HEK293 (cell line): ENCODE data around the gene TUBGCP3.

Source experiments
- AEBP2 ChIP-seq: fragments of 450-650 bp; formaldehyde crosslinking; IDR thresholded peaks from 2 replicates; pipeline ENCODE4 v1.5.1; 2016; ENCODE audit warnings: missing biosample characterization, missing genetic modification characterization, borderline replicate concordance
- CTCF ChIP-seq: fragments of 450-650 bp; formaldehyde crosslinking; IDR thresholded peaks from 2 replicates; pipeline ENCODE4 v1.5.1; 2016; ENCODE audit warnings: missing biosample characterization, missing genetic modification characterization
- ELK4 ChIP-seq: IDR thresholded peaks from 2 replicates; pipeline ENCODE4 v1.6.1; 2011; ENCODE audit warnings: mild to moderate bottlenecking, low read depth, low read length, borderline replicate concordance
- ZNF366 ChIP-seq: fragments of 450-650 bp; formaldehyde crosslinking; conservative IDR thresholded peaks from 2 replicates; pipeline ENCODE4 v1.5.1; 2016; ENCODE audit warnings: missing biosample characterization, missing genetic modification characterization
- ZNF664 ChIP-seq: fragments of 450-650 bp; formaldehyde crosslinking; IDR thresholded peaks from 2 replicates; pipeline ENCODE4 v1.5.1; 2016; ENCODE audit warnings: missing biosample characterization, missing genetic modification characterization

- TF ChIP-seq CTCF (tag by site-specific recombination): no peak
- no peak for TF ChIP-seq ELK4
- no peak for TF ChIP-seq AEBP2
- TF ChIP-seq ZNF664 (tag by site-specific recombination): no peak
- TF ChIP-seq ZNF366 (tag by site-specific recombination): no peak
Measured at GRCh38 chr13:112509190-112509589, 78.8 kb downstream of the TUBGCP3 start.
